K562 (cell line): ENCODE data around the gene SIRT3. TPM values are rescaled to one million over a fixed set of nuclear protein-coding genes. Genes with fewer than 3 reads are reported as not detected.

Source experiments
- ATAC-seq: fragments of 200-7000 bp; cut with Tn5 transposase; 3 replicates; pipeline ENCODE4 v1.9.1; 2020; ENCODE audit warnings: moderate library complexity
- BruUV-seq: library from RNA; stranded (reverse); fragments of 400-500 nt; replicated peaks from 2 replicates; lab custom pipeline; 2021; lab: Mats Ljungman, UMichigan
- CTCF ChIA-PET: fragments of 300-600 bp; formaldehyde crosslinking; extraction: SDS; loops from one replicate; lab custom pipeline; 2021; ENCODE audit warnings: low intra/inter-chr PET ratio; lab: Yijun Ruan, JAX
- POLR2A ChIA-PET: fragments of 300-600, 350-650 bp; sonication (Branson Sonifier 250); formaldehyde crosslinking; extraction: SDS; loops from one replicate; lab custom pipeline; 2021; ENCODE audit warnings: antibody characterized with exemption, inconsistent platforms; lab: Yijun Ruan, JAX
- DNase-seq, 4 experiments: peaks; one replicate each; pipeline versions ENCODE4 v3.0.0 to v3.0.0-alpha.2; 2011 to 2018; ENCODE audit warnings: low spot score in 3 of 4, mixed read lengths in 3 of 4; ENCODE audit errors: extremely low read depth in 1 of 4
- FAIRE-seq: peaks from 2 replicates; lab custom pipeline; 2011; peaks lifted over from hg19 to GRCh38; lab: Jason Lieb, UNC
- H2AFZ ChIP-seq: 2 replicates; pipeline ENCODE4 v1.6.0; 2011; ENCODE audit warnings: low read depth, low read length, control low read depth, inconsistent platforms
- H3K27ac ChIP-seq: fragments of 200-600 bp; 3 replicates; pipeline ENCODE4 v1.8.0; 2011; ENCODE audit warnings: low read depth, mild to moderate bottlenecking, control low read depth, inconsistent platforms, low read length, moderate library complexity, mixed read lengths; ENCODE audit errors: extremely low read depth
- H3K27me3 ChIP-seq, 2 experiments: fragments of 300-600 bp in 1 of 2; 2 replicates in 1 of 2; 3 replicates in 1 of 2; pipeline versions ENCODE4 v1.6.0 to v1.8.0; 2011; ENCODE audit warnings: inconsistent platforms in 2 of 2, low read length in 2 of 2, mild to moderate bottlenecking in 1 of 2, mixed read lengths in 1 of 2, moderate library complexity in 1 of 2; ENCODE audit not compliant: control insufficient read depth in 2 of 2, insufficient read depth in 2 of 2
- H3K36me3 ChIP-seq: fragments of 300-600 bp; 3 replicates; pipeline ENCODE4 v1.8.0; 2011; ENCODE audit warnings: mild to moderate bottlenecking, low read length, inconsistent platforms; ENCODE audit not compliant: control insufficient read depth, insufficient read depth
- H3K4me1 ChIP-seq, 2 experiments: fragments of 200-600 bp in 1 of 2; replicated peaks in 1 of 2; 2 replicates in 1 of 2; 3 replicates in 1 of 2; pipeline versions ENCODE4 v1.5.1 to v1.8.0; 2011; ENCODE audit warnings: inconsistent platforms in 2 of 2, low read length in 2 of 2, mild to moderate bottlenecking in 1 of 2, mixed read lengths in 1 of 2, moderate library complexity in 1 of 2; ENCODE audit not compliant: control insufficient read depth in 2 of 2, insufficient read depth in 2 of 2
- H3K4me2 ChIP-seq: 2 replicates; pipeline ENCODE4 v1.6.1; 2011; ENCODE audit warnings: low read length, control low read depth, inconsistent platforms, mixed read lengths; ENCODE audit not compliant: insufficient read depth
- H3K4me3 ChIP-seq: fragments of 200-600 bp; sonication (generic), shearing (Covaris generic); 2 replicates; pipeline ENCODE4 v1.5.1; 2016; ENCODE audit warnings: control low read depth, inconsistent platforms
- H3K79me2 ChIP-seq: fragments of 200-600 bp; 3 replicates; pipeline ENCODE4 v1.8.0; 2011; ENCODE audit warnings: low read length, inconsistent platforms; ENCODE audit not compliant: control insufficient read depth, insufficient read depth
- H3K9ac ChIP-seq, 2 experiments: 2 replicates each; pipeline versions ENCODE4 v1.6.0 to v1.6.1; 2011; ENCODE audit warnings: low read depth in 2 of 2, low read length in 2 of 2, control low read depth in 1 of 2, inconsistent platforms in 1 of 2, mild to moderate bottlenecking in 1 of 2, mixed read lengths in 1 of 2; ENCODE audit not compliant: insufficient read depth in 1 of 2
- H3K9me1 ChIP-seq: one replicate; pipeline ENCODE4 v1.6.0; 2011; ENCODE audit warnings: inconsistent platforms, mild to moderate bottlenecking, low read length, moderate library complexity; ENCODE audit not compliant: control insufficient read depth, insufficient read depth
- H3K9me3 ChIP-seq: replicated peaks from 2 replicates; pipeline ENCODE4 v1.5.1; 2011; ENCODE audit warnings: low read depth, low read length, inconsistent platforms; ENCODE audit not compliant: control insufficient read depth, insufficient read depth
- H4K20me1 ChIP-seq: replicated peaks from 2 replicates; pipeline ENCODE4 v1.6.1; 2011; ENCODE audit warnings: low read length, inconsistent platforms, mixed read lengths; ENCODE audit not compliant: control insufficient read depth, insufficient read depth
- CHCHD3 ChIP-seq: fragments of 250-450 bp; sonication (Bioruptor Pico); IDR thresholded peaks from 2 replicates; pipeline ENCODE4 v2.1.2; 2022; ENCODE audit warnings: mild to moderate bottlenecking
- HOXB6 ChIP-seq: fragments of 250-450 bp; sonication (Bioruptor Pico); IDR thresholded peaks from 2 replicates; pipeline ENCODE4 v1.5.1; 2022; ENCODE audit warnings: mild to moderate bottlenecking, borderline replicate concordance
- KLF10 ChIP-seq: fragments of 250-450 bp; sonication (Bioruptor Pico); IDR thresholded peaks from 2 replicates; pipeline ENCODE4 v1.6.1; 2021; ENCODE audit warnings: matching md5 sums
- KLF16 ChIP-seq: IDR thresholded peaks from 2 replicates; pipeline ENCODE4 v1.6.1; 2016; ENCODE audit warnings: antibody characterized with exemption
- MYNN ChIP-seq, 2 experiments: sonication (generic); formaldehyde crosslinking in 1 of 2; IDR thresholded peaks; 2 replicates each; pipeline versions ENCODE4 v1.5.0 to v1.6.1; 2016 to 2020; ENCODE audit warnings: antibody characterized with exemption in 1 of 2, missing genetic modification reagents in 1 of 2
- NR1H2 ChIP-seq: sonication (generic); formaldehyde crosslinking; IDR thresholded peaks from 2 replicates; pipeline ENCODE4 v1.4.0; 2020; ENCODE audit warnings: mild to moderate bottlenecking, missing genetic modification reagents
- RAD51 ChIP-seq: fragments of 450-650 bp; IDR thresholded peaks from 2 replicates; pipeline ENCODE4 v1.7.1; 2016; ENCODE audit warnings: low read depth, mild to moderate bottlenecking, borderline replicate concordance
- RFX5 ChIP-seq: IDR thresholded peaks from 2 replicates; pipeline ENCODE4 v1.6.1; 2011; ENCODE audit warnings: low read depth, mild to moderate bottlenecking, improper control_type of control experiment, low read length
- SAFB ChIP-seq: fragments of 200-400 bp; formaldehyde crosslinking; IDR thresholded peaks from 2 replicates; pipeline ENCODE4 v1.6.1; 2017; ENCODE audit warnings: low read depth, low read length, borderline replicate concordance
- ZNF134 ChIP-seq: fragments of 250-450 bp; sonication (Bioruptor Pico); conservative IDR thresholded peaks from 2 replicates; pipeline ENCODE4 v1.4.0; 2020
- ZNF140 ChIP-seq: fragments of 250-450 bp; sonication (Bioruptor Pico); IDR thresholded peaks from 2 replicates; pipeline ENCODE4 v1.8.0; 2021; ENCODE audit warnings: moderate library complexity, mild to moderate bottlenecking, inconsistent platforms
- ZNF507 ChIP-seq: conservative IDR thresholded peaks from 2 replicates; pipeline ENCODE4 v1.6.1; 2017; ENCODE audit warnings: missing genetic modification characterization, missing compliant biosample characterization
- WGBS: fragments of 100-300 bp; shearing (Covaris generic); methylation state at CpG from one replicate; pipeline ENCODE4 v1.1.6; 2016; ENCODE audit warnings: low coverage, mixed read lengths; ENCODE audit not compliant: insufficient coverage; ENCODE audit errors: missing lambda C conversion rate; 5-methylcytosine and 5-hydroxymethylcytosine counted together
- in situ Hi-C: fragments of 300-500 bp; cut with MboI; formaldehyde crosslinking; loops from 4 replicates; pipeline ENCODE4 v1.15.0; 2018; ENCODE audit warnings: inconsistent platforms, mixed read lengths
- intact Hi-C: fragments of 100-400 bp; cut with micrococcal nuclease; formaldehyde crosslinking; loops from 2 replicates; pipeline ENCODE4 v1.14.2; 2022
- polyA plus RNA-seq, 8 experiments: library from polyadenylated mRNA; depleted of rRNA in 4 of 8; stranded (reverse) in 5 of 8; unstranded in 3 of 8; fragments of >200 nt; fragmentation: Nextera tagmentation in 2 of 8; fragmentation: Illumina TruSeq in 1 of 8; extraction: Ambion mirVana in 2 of 8; extraction: Trizol in 1 of 8; gene quantifications; 2 replicates each; pipeline versions ENCODE4 v1.2.1 to v1.2.3, GENCODE V29; 2011 to 2014; ENCODE audit warnings: inconsistent platforms in 1 of 8, missing spikeins in 1 of 8
- total RNA-seq, 7 experiments: library from RNA; depleted of rRNA in 6 of 7; stranded (reverse); fragments of >200 nt in 6 of 7; fragmentation: Illumina TruSeq in 2 of 7; extraction: Trizol in 2 of 7; gene quantifications; 2 replicates each; pipeline versions ENCODE4 v1.2.1 to v1.2.3, GENCODE V29; 2011 to 2021; ENCODE audit warnings: low replicate concordance in 1 of 7
- TF ChIP-seq, protein P1 (sequence below): fragments of 450-650 bp; IDR thresholded peaks from 2 replicates; pipeline ENCODE4 v1.7.0; 2016; ENCODE audit warnings: borderline replicate concordance

SIRT3 gene
- total and polyA plus RNA-seq, 9 of the 15 experiments (the other 6 are each of a cell fraction or from before 2014, with no cell fraction given) = 1.9 to 27.5 (median 14.5) TPM

DNA sequence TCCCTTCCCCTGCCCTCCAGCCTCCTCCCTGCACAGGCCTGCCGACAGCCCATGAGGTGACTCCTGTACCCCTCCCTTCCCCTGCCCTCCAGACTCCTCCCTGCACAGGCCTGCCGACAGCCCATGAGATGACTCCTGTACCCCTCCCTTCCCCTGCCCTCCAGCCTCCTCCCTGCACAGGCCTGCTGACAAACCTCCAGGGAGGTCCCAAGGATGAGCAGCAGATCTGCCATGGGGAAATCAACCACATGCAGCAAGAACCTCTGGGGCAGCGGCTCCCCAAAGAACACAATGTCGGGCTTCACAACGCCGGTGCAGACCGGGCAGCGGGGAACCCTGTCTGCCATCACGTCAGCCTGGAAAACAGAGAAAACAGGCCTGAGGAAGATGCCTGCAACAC, 12.3 kb downstream of the SIRT3 start:
- H3K4me3 ChIP-seq = no peak overlapping the region
- H3K9me3 ChIP-seq = peaks cover 13% of the 10 kb centered on the region
- FAIRE-seq = no peak
- no peak for DNase-seq
- no peak for ATAC-seq
- H3K9me1 ChIP-seq = no peaks in the 10 kb centered on the region
- H4K20me1 ChIP-seq = no peaks in the 10 kb centered on the region
- BruUV-seq = no TSS peak
- in situ Hi-C loops = no loop called here
- peaks cover 3% of the 10 kb centered on the region; the same call in 1 of the 3 replicates for H3K79me2 ChIP-seq
- H3K4me2 ChIP-seq = no peak overlapping the region
- WGBS = 90% methylated on average over 6 of the region's 9 CpGs
- intact Hi-C loops = no loop called here
- H3K9ac ChIP-seq = no peak overlapping the region
- peaks cover 12 to 22% of the 10 kb centered on the region in 2 experiments; a peak in 4 of 5 replicates for H3K4me1 ChIP-seq
- CTCF ChIA-PET = no interaction called here
- POLR2A ChIA-PET = interaction anchor here (0.7 kb wide), 3 partner anchors 12 to 275 kb away, joined by 3 to 4 read pairs (median 3); no protein-coding TSS in a partner anchor
- no peak overlapping the region for H3K27ac ChIP-seq
- no peak overlapping the region for H2AFZ ChIP-seq
- no peaks in the 10 kb centered on the region for H3K27me3 ChIP-seq
- peaks cover 35% of the 10 kb centered on the region; the same call in 2 of the 3 replicates for H3K36me3 ChIP-seq
- TF ChIP-seq RFX5 (no peak), SAFB (no peak), HOXB6 (CRISPR knock-in tag) (no peak), MYNN (IDR thresholded peaks at IDR 0.05) (no peak), MYNN (CRISPR knock-in tag; IDR thresholded peaks at IDR 0.05) (no peak), ZNF507 (tag) (no peak), KLF10 (CRISPR knock-in tag) (no peak), ZNF134 (CRISPR knock-in tag) (no peak), ZNF140 (CRISPR knock-in tag) (no peak), RAD51 (no peak), CHCHD3 (no peak), NR1H2 (no peak), KLF16 (no peak)
- TF ChIP-seq, protein P1, sequence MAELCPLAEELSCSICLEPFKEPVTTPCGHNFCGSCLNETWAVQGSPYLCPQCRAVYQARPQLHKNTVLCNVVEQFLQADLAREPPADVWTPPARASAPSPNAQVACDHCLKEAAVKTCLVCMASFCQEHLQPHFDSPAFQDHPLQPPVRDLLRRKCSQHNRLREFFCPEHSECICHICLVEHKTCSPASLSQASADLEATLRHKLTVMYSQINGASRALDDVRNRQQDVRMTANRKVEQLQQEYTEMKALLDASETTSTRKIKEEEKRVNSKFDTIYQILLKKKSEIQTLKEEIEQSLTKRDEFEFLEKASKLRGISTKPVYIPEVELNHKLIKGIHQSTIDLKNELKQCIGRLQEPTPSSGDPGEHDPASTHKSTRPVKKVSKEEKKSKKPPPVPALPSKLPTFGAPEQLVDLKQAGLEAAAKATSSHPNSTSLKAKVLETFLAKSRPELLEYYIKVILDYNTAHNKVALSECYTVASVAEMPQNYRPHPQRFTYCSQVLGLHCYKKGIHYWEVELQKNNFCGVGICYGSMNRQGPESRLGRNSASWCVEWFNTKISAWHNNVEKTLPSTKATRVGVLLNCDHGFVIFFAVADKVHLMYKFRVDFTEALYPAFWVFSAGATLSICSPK = no peak
